22Rv1 (cell line): ENCODE results near the gene DLL1.

ENCODE experiments used
- H3K27ac ChIP-seq: fragments of 450-650 bp; 2 replicates; pipeline ENCODE4 v1.5.1; 2017
- ZFX ChIP-seq: fragments of 450-650 bp; IDR thresholded peaks from 2 replicates; pipeline ENCODE4 v1.6.1; 2017; ENCODE audit warnings: antibody characterized with exemption, borderline replicate concordance
- TF ChIP-seq, protein P1 (sequence below): fragments of 450-650 bp; IDR thresholded peaks from 2 replicates; pipeline ENCODE4 v1.5.1; 2017; ENCODE audit warnings: mild to moderate bottlenecking

Gene DLL1

DNA sequence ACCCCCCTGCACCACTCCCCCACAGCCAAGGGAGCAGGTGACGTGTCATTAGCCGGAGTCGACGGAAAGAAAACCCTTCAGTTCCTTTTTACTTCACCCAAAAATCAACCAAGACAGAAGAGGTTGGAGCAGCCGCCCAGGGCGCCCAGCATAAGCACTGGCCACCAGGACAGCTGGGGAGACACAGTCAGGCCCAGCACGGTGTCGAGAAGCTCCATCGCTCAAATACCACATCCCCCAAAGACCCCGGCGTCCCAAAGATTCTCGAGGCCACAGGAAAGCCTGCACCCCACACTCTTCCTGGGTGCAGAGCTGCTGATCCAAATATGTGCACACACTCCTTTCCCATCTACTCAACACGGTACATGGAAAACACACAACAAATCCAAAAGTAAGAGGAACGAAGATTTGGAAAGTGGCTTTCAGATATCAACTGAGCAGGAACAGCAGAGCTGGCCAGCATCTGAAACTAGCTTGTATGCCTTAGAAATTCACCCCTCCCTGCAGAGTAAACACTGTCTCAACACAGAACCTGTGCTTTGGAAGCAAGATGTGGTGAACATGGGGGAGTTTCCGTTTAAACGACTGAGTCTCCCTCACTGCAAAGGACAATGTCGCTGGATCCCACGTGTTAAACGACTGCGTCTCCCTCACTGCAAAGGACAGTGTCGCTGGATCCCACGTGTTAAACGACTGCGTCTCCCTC is 54.6 kb downstream of the DLL1 start:
- no peak overlapping the region for H3K27ac ChIP-seq
- TF ChIP-seq ZFX: no peak

DNA sequence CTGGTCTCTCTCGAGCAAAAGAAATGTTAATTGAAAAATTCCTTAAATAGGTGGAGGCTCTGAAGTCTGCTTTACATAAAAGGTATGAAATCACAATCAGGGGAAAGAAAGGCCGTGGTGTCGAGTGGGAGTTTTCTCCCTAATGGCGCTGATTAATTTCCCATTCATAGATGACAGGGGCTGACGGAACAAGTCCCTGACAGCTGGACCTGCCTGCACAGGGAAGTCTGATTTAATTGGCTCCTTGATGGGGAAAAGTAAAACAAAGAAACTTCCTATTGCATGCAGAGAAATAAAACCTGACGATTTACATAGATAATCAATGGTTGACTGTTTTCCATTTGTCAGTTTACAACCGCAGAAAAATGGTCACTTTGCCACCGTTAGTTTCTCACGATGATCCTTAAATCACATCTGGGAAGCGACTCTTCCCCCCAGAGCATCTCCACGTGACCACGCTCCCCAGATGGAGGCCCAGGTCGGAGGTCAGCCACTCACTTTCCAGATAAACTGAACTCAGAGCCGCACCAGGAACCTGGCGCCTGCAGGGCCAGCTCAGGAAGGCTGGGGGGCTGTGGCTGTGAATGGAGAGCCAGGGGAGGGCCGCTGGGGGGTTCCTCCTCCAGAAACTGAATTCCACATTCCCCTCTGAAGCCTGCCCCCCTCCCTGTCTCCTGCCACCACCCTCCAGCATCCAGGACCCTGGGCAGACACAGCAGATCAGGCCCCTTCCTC is 55.3 kb downstream of the DLL1 start:
- no peak overlapping the region for H3K27ac ChIP-seq
- TF ChIP-seq ZFX: no peak
- TF ChIP-seq, protein P1, sequence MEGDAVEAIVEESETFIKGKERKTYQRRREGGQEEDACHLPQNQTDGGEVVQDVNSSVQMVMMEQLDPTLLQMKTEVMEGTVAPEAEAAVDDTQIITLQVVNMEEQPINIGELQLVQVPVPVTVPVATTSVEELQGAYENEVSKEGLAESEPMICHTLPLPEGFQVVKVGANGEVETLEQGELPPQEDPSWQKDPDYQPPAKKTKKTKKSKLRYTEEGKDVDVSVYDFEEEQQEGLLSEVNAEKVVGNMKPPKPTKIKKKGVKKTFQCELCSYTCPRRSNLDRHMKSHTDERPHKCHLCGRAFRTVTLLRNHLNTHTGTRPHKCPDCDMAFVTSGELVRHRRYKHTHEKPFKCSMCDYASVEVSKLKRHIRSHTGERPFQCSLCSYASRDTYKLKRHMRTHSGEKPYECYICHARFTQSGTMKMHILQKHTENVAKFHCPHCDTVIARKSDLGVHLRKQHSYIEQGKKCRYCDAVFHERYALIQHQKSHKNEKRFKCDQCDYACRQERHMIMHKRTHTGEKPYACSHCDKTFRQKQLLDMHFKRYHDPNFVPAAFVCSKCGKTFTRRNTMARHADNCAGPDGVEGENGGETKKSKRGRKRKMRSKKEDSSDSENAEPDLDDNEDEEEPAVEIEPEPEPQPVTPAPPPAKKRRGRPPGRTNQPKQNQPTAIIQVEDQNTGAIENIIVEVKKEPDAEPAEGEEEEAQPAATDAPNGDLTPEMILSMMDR: no peak

DNA sequence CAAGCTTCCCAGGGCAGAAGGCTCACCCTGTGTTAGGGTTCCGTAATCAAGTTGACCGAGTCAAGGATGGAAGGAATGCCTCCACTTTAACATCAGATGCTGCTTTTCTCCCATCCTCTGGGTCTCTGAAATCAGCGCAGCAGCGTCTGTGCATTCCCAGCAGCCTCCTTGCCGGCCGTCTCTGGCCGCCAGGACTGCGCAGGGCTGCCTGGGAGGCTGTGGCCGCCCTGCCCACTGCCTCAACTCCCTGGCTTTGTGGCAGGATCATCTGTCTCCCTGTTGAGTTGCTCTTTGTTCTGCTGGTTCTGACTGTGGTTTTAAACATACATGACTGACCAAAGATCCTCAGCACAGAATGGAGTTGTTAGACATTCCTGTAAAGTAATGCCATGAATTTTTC is 56.5 kb downstream of the DLL1 start:
- TF ChIP-seq ZFX: no peak
- H3K27ac ChIP-seq: no peak overlapping the region

DNA sequence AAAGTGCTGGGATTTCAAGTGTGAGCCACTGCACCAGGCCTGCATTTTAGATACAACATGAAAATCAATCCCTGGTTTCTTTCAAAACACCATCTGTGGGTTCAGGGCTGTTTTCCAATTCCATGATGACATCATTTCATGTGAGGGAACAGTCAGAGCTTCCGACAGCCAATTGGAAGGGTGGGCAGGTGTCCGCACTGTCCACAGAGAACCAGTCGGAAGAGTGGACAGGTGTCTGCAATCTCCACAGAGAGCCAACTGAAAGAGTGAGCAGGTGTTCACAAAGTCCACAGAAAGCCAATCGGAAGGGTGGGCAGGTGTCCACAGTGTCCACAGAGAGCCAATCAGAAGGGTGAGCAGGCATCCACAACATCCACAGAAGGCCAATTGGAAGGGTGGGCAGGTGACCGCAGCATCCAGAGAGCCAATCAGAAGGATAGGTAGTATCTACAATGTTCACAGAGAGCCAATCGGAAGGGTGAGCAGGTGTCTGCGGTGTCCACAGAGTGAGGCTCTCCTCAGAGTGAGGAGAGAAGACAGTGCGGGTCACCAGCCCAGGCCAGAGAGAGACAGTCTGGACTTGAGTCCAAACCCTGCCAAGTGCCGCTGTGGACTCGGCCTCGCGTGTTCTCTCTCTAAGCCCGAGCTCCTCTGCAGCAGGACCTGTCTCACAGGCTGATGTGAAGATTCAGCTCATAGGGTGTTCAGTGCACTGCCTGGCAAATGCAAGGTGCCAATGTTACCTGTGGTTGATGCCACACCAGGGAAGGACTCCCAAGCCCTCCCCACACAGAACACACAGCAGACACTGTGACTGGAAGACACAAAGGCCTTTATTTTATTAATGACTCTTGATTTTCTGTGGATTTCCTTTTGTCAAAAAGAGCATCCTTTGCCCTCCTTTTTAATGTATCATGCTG is 57.3 kb downstream of the DLL1 start:
- H3K27ac ChIP-seq: no peak overlapping the region
- no peak for TF ChIP-seq ZFX
- TF ChIP-seq, protein P1: no peak
